Measurements from ENCODE around the gene SOWAHA.
A peak's percentile ranks its signal among the peaks of the same experiment; 100 is the strongest.

SOWAHA gene

DNA sequence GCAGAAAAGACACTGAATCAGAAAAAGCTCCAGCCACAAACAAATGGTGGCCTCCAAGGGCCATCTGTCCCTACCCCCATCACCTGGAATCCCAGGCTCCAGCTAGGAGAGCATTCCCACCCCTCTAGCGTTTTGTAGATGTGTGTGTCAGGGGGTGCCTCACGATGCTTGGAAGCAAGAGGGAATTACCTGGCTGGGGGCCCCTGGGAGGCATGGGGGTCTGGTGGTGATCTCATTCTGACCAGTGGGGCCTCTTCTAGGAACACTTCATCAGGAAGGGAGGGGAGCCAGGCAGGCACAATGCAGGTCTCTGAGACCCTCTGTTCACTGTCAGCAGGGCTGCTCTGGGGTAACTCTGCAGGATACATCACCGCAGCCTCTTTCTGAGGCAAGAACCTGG is 11.3 kb downstream of the SOWAHA start:
- Histone ChIP-seq H3K36me3 (ENCODE audit: control insufficient read depth, insufficient read depth, low read length) (no peaks in the 10 kb centered on the region), H3K4me3 (ENCODE audit: low read length) (no peak overlapping the region), H3K9ac (ENCODE audit: low read length) (no peak overlapping the region), H3K27me3 (ENCODE audit: control insufficient read depth, insufficient read depth, low read length) (peaks cover 6% of the 10 kb centered on the region), H3K9me3 (ENCODE audit: control insufficient read depth, low read length) (no peaks in the 10 kb centered on the region), H3K4me1 (ENCODE audit: control insufficient read depth, insufficient read depth, low read length) (peaks cover 25% of the 10 kb centered on the region)

DNA sequence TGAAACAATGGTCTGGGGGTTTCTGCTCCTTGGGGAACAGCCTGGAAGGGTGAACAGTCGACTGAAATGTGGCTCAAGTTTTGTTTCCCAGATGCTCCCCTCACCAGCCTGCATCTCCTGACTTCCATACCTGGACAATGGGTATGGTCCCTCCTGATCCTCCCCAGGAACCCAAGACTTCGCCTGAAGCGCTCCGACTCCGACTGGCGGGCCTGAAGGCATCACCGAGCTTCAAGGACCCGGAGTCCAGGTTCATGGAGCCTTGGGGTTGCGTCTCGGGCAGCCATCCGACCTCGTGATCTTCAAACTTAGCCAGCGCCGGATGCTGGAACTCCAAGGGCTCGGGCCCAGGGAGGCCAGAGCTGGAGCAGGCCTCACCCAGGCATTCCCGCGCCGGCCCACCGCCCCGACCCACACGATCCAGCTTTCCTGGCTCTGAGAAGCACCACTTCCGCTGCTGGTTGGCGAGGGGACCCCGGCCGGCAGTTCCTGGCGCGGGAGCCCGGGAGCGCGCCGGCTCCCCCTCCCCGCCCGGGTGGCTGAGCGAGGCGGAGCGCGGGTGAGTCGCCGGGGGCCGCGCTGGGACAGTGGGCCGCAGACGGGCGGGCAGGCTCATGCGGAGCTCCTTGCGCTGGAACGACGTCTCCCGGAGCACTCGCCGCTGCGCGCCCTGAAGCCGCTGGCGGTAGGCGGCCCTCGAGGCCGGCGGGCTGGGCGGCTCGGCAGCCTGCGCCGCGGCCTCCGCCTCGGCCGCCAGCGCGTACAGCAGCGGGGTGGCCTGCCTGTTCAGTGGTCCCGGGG is 12.1 kb downstream of the SOWAHA start:
- Histone ChIP-seq H3K9ac (ENCODE audit: low read length) (no peak overlapping the region), H3K4me1 (ENCODE audit: control insufficient read depth, insufficient read depth, low read length) (peaks cover 20% of the 10 kb centered on the region), H3K36me3 (ENCODE audit: control insufficient read depth, insufficient read depth, low read length) (no peaks in the 10 kb centered on the region), H3K27me3 (ENCODE audit: control insufficient read depth, insufficient read depth, low read length) (peaks cover 6% of the 10 kb centered on the region), H3K9me3 (ENCODE audit: control insufficient read depth, low read length) (no peaks in the 10 kb centered on the region), H3K4me3 (ENCODE audit: low read length) (no peak overlapping the region)

DNA sequence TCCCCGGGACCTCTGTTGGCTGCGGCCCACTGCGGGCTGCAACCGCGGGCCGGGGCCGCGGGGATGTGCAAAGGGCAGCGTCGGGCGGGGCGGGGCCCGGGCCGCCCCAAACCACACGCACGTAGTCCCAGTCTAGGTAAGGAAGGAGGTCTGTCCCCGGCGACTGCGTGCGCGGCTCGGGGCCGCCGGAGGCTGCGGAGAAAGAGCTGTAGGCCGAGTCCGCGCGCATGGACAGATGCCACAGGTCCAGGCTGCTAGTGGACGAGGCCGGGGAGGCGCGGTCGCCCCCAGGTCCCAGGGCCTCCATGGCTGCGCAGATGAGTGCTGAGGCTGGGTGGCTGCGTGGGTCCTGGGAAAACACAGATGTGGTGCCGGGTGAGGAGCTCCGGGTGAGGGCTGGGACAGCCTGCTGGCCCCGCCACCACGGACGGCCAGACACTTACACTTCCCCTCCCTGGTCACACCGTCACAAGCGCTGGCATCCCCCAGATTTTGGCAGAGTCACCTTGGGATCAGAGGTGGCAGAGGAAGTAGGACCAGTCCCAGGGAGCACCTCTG is 12.8 kb downstream of the SOWAHA start:
- H3K9ac ChIP-seq (ENCODE audit: low read length) = no peak overlapping the region
- no peak overlapping the region for H3K4me3 ChIP-seq (ENCODE audit: low read length)
- H3K36me3 ChIP-seq (ENCODE audit: control insufficient read depth, insufficient read depth, low read length) = no peaks in the 10 kb centered on the region
- peaks cover 6% of the 10 kb centered on the region for H3K27me3 ChIP-seq (ENCODE audit: control insufficient read depth, insufficient read depth, low read length)
- peaks cover 22% of the 10 kb centered on the region for H3K4me1 ChIP-seq (ENCODE audit: control insufficient read depth, insufficient read depth, low read length)
- no peaks in the 10 kb centered on the region for H3K9me3 ChIP-seq (ENCODE audit: control insufficient read depth, low read length)

DNA sequence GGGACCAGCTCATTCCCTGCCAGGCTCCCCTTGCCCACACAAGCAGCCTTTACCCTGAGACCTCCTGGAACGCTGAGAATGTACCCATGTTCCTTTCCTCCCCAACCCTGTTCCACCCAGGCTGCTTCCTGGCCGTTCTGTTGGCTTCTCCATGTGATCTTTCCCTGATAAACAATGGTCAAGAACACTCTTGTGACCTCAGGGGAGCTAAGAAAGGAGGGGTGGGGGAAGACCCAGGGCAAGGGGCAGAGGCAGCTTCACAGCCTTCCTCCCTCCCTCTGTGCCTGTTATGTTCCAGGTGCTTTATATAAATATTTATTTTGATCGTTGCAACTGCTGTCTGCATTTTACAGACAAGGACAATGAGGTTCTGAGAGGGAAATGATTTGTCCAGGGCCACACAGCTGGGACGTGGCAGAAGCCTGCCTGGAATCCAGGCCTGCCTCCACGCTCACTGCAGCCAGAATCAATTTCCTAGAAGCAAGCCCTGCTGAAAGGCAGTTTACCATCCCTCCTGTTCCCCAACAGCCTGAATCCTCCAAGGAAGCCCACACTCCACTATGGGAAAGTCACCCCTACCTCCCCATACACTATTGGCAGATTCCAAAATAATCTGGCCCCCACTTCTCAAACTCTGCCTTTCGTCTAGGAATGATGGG is 13.5 kb downstream of the SOWAHA start:
- no peak overlapping the region for H3K9ac ChIP-seq (ENCODE audit: low read length)
- no peaks in the 10 kb centered on the region for H3K9me3 ChIP-seq (ENCODE audit: control insufficient read depth, low read length)
- H3K4me1 ChIP-seq (ENCODE audit: control insufficient read depth, insufficient read depth, low read length) = peaks cover 29% of the 10 kb centered on the region
- no peak overlapping the region for H3K4me3 ChIP-seq (ENCODE audit: low read length)
- H3K27me3 ChIP-seq (ENCODE audit: control insufficient read depth, insufficient read depth, low read length) = peaks cover 6% of the 10 kb centered on the region
- no peaks in the 10 kb centered on the region for H3K36me3 ChIP-seq (ENCODE audit: control insufficient read depth, insufficient read depth, low read length)

DNA sequence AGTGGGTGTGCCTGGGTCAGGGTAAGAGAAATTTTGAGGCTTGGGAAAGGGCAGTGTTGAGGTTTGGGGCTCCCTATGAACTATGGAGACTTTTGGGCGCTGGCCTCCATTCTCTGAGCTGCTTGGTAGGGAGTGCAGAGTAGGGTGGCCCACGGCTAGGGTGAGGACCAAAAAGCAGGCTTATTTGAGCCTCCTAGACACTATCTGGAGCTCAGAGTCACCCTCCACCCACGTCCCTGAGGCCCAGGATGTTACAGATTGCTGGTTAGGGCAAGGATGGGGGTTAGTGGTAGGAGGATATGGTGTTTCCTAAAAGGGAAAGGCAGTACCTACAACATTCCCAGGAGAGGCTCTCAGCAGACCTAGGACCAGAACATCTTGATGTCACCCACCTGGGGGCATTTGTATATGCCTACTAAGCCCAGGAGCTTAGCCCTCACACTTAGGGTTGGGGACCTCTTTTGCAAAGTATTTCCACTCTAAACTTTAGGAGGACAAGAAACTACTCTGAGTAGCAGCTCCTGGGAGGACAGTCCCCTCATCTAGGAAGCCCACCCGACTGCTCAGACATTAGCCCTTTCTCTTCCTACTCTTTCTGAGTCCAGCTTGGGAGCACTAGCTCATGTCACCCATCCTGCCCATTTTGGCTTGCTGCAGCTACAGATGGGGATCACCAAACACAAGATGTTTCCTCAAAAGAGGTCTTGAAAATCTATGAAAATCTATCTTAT is 15.0 kb downstream of the SOWAHA start:
- H3K27me3 ChIP-seq (ENCODE audit: control insufficient read depth, insufficient read depth, low read length) = peaks cover 6% of the 10 kb centered on the region

DNA sequence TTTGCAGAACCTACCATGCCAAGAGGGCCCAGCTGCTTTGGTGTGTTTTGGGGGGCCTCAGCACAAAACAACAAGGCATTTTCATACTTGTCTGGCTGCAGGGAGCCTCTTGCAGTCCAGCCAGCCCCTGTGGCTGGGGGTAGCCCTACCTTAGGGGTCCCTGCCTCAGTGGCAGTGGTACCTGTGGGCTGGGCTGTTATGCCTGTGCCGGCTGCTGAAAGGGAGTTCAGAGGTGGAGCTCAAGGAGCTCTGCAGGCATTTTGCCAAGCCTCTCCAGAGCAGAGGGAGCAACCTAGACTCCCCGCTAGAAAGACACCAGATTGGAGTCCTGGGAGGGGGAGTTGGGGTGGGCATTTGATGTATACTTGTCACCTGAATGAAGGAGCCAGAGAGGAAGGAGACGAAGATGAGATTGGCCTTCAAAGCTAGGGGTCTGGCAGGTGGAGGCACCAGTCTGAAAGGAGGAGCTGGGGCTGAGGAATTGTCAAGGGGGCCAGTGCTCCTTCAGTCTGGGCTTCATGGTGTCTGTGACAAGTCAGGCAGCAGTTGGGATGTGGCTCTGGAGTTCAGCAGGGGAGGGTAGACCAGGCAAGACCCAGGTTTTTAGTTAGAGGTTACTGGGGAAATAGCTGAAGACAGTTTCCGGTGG is 15.9 kb downstream of the SOWAHA start:
- Histone ChIP-seq H3K36me3 (ENCODE audit: control insufficient read depth, insufficient read depth, low read length) (no peaks in the 10 kb centered on the region), H3K27me3 (ENCODE audit: control insufficient read depth, insufficient read depth, low read length) (peaks cover 2% of the 10 kb centered on the region), H3K4me1 (ENCODE audit: control insufficient read depth, insufficient read depth, low read length) (peaks cover 21% of the 10 kb centered on the region), H3K4me3 (ENCODE audit: low read length) (peak overlapping the region; percentile 89), H3K9me3 (ENCODE audit: control insufficient read depth, low read length) (no peaks in the 10 kb centered on the region), H3K9ac (ENCODE audit: low read length) (peak overlapping the region; percentile 83)

More for the DNA sequence above, 15.0 kb downstream of the SOWAHA start:
- Histone ChIP-seq H3K9me3 (ENCODE audit: control insufficient read depth, low read length) (no peaks in the 10 kb centered on the region), H3K36me3 (ENCODE audit: control insufficient read depth, insufficient read depth, low read length) (no peaks in the 10 kb centered on the region), H3K4me1 (ENCODE audit: control insufficient read depth, insufficient read depth, low read length) (peaks cover 25% of the 10 kb centered on the region), H3K9ac (ENCODE audit: low read length) (no peak overlapping the region), H3K4me3 (ENCODE audit: low read length) (no peak overlapping the region)

DNA sequence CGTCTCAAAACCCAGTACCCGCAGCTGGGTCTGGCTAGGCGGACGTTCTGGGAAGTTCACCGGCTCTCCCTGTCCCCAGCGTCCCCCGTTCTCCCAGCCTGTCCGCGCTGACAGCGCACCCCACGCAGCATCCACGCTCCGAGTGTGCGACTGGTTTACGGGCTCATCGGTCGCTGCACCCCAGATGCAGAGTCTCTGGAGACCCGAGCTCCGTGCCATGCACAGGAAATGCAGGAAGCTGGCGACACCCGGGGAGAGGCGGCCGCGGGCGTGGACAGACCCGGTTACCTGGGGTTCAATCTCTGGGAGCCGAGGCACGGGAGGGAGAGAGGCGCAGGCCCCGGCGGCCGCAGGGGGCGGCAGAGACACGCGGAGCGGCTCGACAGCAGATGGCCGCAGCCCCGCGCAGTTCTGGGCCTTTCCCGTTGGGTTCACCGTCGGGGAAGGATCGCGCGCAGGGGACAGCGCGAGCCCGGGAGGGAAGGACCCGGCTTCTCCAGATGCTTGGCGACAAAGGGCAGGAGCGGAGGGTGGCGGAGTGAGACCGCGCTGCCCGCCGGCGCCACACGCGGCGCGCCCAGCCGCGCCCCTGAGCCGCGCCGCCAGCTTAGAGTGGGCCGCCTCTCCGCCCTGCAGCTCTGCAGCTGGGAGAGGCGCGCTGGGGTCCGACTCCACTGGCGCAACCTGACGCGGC is 16.8 kb downstream of the SOWAHA start:
- peak overlapping the region; percentile 89 for H3K4me3 ChIP-seq (ENCODE audit: low read length)
- H3K36me3 ChIP-seq (ENCODE audit: control insufficient read depth, insufficient read depth, low read length) = no peaks in the 10 kb centered on the region
- peak overlapping the region; percentile 83 for H3K9ac ChIP-seq (ENCODE audit: low read length)
- peaks cover 21% of the 10 kb centered on the region for H3K4me1 ChIP-seq (ENCODE audit: control insufficient read depth, insufficient read depth, low read length)
- no peaks in the 10 kb centered on the region for H3K27me3 ChIP-seq (ENCODE audit: control insufficient read depth, insufficient read depth, low read length)
- no peaks in the 10 kb centered on the region for H3K9me3 ChIP-seq (ENCODE audit: control insufficient read depth, low read length)

DNA sequence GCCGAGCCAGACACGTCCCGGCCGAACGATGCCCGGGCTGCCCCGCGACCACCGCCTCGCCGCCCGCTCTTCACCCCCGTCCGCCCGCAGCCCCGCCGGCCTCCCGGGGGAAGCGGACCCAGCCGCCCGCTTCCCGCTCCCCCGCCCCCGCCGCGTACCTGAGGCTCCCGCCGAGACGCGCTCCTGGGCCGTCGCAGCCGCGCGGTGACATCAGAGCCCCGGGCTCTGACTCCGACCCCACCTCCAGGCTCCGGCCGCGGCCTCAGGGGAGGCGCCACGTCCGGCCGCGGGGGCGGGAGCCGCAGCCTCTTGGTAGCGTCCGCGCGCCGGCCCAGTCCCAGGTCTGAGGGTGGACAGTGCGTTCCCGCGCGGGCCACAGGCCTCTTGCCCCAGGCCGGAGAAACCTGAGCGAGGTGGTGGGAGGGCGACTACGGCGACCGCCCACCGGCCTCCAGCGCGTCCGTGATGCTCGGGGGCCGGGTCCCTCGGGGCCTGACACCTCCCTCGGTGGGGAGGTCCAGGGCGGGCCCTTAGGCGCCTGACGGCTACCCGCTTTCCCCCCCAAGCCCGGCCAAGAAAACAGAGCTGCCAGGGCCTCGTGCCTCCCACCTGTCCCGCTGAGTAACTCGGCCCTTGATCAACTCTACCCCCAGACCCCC is 17.5 kb downstream of the SOWAHA start, which contains the start of gene SHROOM1:
Gene SHROOM1, minus strand, starts transcription at position 212 of the 659 bp plus-strand sequence. CDS start 4,507 bp downstream, outside the sequence.
- H3K9ac ChIP-seq (ENCODE audit: low read length) = peak within 1 kb of the TSS; percentile 83
- no peaks in the 10 kb centered on the region for H3K27me3 ChIP-seq (ENCODE audit: control insufficient read depth, insufficient read depth, low read length)
- no peaks in the 10 kb centered on the region for H3K9me3 ChIP-seq (ENCODE audit: control insufficient read depth, low read length)
- H3K4me1 ChIP-seq (ENCODE audit: control insufficient read depth, insufficient read depth, low read length) = peaks cover 21% of the 10 kb centered on the region
- peak within 1 kb of the TSS; percentile 89 for H3K4me3 ChIP-seq (ENCODE audit: low read length)
- H3K36me3 ChIP-seq (ENCODE audit: control insufficient read depth, insufficient read depth, low read length) = no peaks in the 10 kb centered on the region

DNA sequence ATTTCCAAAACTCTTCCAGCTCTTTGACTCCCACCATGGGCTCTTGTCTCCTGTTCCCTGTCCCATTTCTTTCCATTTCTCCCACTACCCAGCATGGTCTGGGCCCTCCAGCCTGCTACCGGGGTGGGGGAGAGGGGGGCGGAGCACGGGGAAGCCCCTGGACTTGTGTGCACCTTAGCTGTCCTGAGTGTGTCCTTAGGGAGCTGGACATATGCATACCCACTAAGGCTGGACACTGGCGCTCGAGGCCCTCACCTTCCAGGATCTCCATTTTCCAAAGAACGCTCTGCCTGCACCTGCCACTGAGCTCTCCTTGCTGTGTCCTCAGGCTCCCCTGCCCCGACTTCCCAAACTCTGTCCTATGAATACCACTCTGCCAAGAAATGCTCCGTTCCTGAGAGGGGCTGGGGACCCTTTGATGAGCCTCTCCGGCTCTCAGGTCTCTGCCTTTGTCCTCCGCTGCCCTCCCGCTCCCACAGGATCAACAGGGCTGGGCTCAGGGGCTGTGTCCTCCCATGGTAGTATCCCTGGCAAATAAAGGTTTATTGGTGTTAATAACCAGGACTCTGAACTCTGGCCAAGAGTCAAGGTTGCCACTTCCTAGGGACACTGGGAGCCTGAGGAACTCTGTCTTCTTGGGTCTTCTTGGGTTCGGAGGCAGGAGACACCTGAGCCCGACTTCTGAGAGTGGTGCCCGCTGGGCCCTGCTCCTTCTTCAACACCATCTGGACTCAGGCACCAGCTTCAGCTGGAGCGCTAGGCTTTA is 18.2 kb downstream of the SOWAHA start:
- Histone ChIP-seq H3K27me3 (ENCODE audit: control insufficient read depth, insufficient read depth, low read length) (no peaks in the 10 kb centered on the region), H3K9ac (ENCODE audit: low read length) (peak overlapping the region; percentile 83), H3K4me1 (ENCODE audit: control insufficient read depth, insufficient read depth, low read length) (peaks cover 21% of the 10 kb centered on the region), H3K9me3 (ENCODE audit: control insufficient read depth, low read length) (no peaks in the 10 kb centered on the region), H3K4me3 (ENCODE audit: low read length) (no peak overlapping the region), H3K36me3 (ENCODE audit: control insufficient read depth, insufficient read depth, low read length) (no peaks in the 10 kb centered on the region)

DNA sequence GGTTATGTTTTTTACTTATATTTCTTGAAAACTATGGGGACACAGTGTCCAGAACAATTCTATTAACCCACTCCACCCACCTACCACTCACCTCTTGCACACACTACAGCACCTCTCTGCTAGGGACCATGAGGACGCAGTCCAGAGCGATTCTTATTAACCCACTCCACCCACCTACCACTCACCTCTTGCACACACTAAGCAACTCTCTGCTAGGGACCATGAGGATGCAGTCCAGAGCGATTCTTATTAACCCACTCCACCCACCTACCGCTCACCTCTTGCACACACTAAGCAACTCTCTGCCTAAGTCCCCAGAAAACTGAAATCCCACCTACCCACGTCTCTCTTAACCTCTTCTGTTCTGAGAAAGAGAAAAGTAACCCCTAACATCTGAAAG is 19.5 kb downstream of the SOWAHA start:
- Histone ChIP-seq H3K27me3 (ENCODE audit: control insufficient read depth, insufficient read depth, low read length) (no peaks in the 10 kb centered on the region), H3K36me3 (ENCODE audit: control insufficient read depth, insufficient read depth, low read length) (no peaks in the 10 kb centered on the region), H3K4me3 (ENCODE audit: low read length) (no peak overlapping the region), H3K4me1 (ENCODE audit: control insufficient read depth, insufficient read depth, low read length) (peaks cover 30% of the 10 kb centered on the region), H3K9me3 (ENCODE audit: control insufficient read depth, low read length) (no peaks in the 10 kb centered on the region), H3K9ac (ENCODE audit: low read length) (no peak overlapping the region)

Data from mucosa of stomach (tissue), 1 donor.